ENCODE measurements around the gene LARP6.
"Not testable (repeated sequence)": the region's sequence is repeated elsewhere in the genome, so short reads cannot be mapped to it uniquely, and the experiment has no call there.

LARP6 gene

DNA sequence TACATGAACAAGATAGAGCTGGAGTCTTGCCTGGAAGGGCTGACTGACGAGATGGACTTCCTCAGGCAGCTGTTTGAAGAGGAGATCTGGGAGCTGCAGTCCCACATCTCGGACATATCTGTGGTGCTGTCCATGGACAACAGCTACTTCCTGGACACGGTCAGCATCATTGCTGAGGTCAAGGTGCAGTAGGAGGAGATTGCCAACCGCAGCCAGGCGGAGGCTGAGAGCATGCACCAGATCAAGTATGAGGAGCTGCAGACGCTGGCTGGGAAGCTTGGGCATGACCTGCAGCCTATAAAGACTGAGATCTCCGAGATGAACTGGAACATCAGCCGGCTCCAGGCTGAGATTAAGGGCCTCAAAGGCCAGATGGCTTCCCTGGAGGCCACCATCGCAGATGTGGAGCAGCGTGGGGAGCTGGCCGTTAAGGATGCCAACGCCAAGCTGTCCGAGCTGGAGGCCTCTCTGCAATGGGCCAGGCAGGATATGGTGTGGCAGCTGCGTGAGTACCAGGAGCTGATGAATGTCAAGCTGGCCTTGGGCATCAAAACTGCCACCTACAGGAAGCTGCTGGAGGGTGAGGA is 5.5 kb upstream of the LARP6 start:
- no peak for DNase-seq

DNA sequence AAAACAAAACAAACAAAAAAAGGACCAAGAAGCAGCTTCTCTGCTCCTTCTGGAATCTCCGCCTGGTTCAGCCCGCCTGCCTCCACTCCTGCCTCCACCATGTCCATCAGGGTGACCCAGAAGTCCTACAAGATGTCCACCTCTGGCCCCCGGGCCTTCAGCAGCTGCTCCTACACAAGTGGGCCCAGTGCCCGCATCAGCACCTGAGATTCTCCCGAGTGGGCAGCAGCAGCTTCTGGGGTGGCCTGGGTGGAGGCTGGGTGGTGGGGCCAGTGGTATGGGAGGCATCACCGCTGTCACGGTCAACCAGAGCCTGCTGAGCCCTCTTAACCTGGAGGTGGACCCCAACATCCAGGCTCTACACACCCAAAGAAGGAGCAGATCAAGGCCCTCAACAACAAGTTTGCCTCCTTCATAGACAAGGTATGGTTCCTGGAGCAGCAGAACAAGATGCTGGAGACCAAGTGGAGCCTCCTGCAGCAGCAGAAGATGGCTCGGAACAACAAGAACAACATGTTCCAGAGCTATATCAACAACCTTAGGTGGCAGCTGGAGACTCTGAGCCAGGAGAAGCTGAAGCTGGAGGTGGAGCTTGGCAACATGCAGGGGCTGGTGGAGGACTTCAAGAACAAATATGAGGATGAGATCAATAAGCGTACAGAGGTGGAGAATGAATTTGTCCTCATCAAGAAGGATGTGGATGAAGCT is 4.8 kb upstream of the LARP6 start:
- not testable (repeated sequence) for DNase-seq

DNA sequence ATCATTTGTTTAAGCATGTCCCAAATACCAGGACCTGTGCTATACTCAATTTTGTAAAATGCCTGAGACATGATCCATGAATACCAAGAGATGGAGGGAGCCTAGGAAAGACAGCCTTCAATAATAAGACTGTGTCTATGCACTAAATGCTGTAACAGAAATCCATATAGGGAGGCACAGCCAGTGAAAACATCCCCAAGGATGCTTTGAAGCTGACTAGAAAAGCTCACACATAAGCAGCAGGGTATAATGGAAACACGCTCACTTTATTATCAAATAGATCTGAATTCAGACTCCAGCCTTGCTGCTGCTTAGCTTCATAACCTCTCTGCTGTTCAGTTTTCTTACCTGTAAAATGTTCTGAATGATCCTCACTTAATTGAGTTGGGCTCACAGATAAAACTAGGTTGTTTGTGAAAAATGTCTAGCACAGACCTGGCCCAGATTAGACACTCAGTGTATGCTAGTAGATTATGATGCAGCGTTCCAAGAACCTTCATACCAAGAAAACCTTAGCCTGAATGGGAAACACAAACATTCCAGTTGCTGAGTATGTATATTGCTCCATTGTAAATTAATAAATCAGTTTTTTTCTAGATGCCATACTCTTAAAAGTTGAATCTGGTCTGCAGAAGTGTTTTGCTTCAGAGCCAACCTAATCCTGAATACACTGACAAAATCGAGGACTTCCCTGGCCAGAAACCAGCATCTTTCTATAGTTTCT is 3.8 kb upstream of the LARP6 start:
- no peak for DNase-seq

DNA sequence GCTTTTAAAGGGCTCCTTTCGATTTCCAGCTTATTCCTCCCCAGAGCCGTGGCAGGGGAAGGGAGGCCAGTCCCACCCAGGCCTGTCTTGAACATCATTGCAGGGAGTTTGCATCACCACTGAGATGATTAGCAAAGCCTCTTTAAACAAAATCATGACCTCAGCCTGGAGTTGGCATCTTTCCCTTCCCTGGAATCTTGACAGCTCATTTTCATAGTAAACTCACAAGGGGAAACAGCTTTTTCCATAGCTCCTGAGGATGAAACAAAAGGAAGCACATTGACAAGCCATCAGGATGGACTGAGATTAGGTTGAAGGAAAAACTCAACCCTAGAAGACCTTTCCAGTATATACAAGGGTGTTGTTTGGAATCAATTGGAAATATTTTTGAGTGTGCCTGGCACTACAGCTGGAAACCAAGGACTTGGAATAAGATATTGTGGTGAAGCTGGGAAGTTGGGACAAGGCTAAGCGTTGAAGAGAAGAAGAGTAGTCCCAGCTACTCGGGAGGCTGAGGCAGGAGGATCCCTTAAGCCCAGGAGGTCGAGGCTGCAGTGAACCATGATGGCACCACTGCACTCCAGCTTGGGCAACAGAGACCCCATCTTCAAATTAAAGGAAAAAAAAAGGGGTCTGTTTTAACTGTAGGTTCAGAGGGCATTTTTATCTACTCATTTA is 3.1 kb upstream of the LARP6 start:
- peak in 16 of 56 donors; percentile 23 to 73 (median 38) for DNase-seq

DNA sequence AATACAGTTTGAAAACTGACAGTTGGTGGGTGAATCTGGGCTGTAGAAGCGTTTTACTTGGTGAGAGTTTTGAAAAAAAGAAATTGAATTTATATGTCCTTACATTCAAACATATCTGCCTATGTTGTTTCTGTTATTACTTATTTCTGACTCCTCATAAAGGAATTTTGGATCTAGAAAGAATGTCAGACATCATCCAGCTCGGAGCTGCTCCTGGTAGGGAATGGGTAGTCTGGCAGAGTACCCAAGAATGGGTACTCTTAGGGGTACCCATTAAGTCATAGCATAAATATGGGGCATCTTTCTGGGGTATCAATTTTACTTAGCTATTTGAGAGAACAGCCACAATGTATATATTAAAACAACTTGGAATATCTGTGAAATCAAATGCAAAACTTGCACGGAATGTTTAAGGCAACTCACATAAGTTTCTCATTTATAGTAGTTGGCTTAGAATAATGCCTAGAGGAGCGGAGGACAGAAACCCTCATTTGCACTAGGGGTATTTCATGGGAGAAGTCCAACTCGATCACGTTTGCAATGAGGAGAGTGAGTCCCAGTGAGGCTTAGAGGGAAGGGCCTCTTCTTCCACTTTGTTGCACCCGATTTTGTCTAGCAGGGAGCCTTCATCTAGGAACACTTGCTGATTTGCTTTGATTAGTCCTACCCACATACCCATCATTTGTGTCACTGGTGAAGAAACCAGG is 2.4 kb upstream of the LARP6 start:
- no peak for DNase-seq

DNA sequence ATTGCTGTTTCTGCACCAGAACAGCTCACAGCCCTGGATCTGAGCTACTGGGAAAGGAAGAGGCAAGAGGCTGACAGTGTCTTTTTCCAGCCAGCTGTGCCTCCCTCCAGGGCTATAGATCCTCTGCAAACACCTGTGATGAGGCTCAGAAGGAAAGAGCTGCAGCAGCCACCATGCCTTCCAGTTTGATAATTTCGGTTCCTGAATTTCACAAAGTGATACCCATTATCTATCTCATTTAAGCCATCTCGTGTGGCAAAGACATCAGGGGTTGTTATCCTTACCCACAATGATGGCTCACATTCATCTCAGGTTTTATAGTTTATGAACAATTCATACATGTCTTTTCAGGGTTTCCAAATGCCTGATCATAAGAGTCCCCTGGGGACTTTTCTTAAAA is 1.8 kb upstream of the LARP6 start:
- DNase-seq, result no peak

DNA sequence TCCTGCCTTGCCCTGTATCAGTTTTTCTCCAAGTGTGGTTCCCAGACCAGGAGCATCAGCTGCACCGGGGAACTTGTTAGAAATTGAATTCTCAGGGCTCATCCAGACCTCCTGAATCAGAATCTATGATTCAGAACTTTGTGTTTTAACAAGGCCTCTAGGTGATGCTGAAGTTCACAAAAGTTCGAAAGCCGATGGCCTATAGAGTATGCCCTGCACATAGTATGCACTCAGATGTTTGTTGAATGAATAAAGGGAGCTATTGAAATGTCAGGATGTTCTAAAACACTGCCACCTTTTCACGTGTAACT is 664 bp upstream of the LARP6 start:
- peak in 2 of 56 donors; percentile 43 to 67 for DNase-seq

DNA sequence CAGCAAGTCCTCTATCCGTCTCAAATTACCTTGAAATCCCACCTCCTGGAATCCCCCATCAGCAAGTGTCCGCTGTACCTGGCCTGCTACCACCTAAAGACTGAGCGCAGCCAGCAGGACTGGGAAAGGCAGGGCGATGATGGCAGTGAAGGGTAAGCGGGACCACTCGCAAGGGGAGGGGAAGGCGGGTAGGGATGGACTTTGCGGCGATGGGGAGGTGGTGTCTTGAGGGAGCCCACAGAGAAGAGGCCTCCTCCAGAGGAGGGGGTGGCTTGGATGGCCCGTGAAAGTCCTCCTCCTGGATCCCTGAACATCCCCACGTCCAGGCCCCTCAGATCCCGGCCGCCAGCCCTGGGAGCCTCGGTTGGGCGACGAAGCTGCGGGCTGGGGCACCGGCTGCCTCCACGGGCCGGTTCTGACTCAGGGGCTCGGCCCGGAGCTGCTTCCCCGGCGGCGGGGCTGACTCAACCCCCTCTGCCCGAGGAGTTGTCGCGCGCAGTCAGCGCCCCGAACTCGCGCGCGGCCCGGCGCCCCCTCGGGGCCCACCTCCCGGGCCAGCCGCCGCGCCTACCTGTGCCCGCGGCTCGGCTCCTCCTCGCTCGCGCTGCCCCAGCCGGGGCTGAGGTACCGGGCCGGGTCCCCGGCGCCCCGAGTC is 512 bp downstream of the LARP6 start:
- peak in 14 of 56 donors; percentile 21 to 67 (median 50) for DNase-seq

DNA sequence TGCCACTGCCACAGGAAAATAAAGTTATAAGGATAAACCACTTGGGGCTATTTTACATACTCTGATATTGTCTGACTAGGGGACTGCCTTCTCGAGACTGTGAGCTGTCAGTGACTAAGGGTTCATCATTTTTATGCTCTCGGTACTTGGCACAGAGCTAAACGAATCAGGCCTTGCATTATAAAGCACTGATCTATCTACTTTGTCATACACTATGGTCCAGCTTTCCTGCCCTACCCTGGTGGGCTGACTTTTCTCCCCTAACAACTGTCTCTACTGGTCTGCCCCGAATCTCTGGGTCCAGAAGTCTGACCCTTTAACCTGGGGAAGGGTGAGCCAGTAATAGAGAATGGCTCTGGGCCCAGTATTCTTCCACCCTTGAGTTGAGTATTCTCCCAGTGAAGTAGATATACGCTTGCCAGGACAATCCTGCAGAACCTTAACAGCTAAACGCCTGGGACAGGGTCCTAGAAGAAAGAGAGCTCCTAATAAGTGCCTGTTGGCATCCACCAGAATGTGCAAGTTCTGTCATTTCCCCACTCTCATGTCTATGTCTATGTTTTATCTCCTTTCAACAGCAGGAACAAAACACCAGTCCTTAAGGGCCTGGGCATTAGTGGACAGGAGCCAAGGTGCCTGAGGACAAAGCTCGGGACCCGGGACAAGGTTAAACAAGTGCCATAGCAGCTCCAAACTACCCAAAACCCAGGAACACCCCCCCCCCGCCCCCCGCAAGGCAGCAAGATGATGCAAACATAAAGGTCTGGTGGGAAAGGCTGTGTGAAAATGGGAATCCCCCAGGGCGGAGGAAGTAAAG is 1.2 kb downstream of the LARP6 start:
- DNase-seq, result peak in 3 of 56 donors; percentile 52 to 58 (median 58)

DNA sequence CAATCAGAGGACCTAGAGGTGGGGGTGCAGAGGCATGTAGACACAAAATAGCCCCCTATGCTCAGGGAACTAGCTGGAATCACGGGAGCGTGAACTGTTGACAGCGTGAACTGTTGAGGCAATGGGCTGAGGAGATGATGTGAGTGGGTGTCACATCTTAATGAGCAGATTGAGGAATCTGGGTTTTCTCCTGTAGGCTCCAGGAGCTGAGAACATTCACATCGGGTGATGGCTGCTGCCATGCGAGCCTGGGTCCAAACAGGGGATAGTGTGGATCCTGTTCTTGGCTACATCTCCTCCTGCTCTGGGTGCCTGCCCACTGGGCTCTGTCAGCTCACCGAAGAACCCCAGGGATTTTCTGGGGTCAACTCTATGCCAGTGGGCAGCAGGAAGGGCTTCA is 2.1 kb downstream of the LARP6 start:
- no peak for DNase-seq

DNA sequence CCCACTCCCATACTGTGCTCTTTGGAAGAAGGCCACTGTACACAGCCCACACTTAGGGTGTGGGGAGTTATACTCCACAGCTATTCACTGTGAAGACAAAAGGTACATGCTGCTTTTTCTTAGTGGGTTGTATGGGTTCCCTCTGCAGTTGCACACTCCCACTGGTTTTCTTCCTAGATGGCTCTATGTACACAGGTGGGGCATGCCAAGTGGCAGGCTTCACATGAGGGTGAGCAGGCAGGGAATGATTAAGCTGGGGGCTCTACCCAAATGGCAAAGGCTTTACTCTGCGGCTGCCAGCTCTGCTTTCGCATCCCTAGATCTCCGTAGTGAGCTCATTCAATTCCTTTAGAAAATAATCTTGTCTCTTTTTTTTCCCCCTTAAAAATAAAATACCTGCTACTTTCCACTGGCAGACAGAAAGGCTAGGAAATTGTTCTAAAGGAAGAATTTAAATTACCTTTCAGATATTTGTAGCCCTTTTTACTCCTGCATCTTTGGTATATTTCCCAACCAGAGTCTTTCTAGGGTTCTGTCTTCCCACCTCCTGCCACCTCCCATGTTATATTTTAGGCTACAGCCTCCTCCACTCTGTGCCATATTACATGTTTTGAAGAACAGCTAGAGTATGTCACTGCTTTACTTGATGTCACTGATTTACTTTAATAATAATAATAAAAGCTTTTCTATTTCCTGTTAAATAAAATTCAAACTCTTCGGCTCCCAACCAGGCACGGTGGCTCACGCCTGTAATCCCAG is 8.2 kb downstream of the LARP6 start:
- DNase-seq, result no peak

DNA sequence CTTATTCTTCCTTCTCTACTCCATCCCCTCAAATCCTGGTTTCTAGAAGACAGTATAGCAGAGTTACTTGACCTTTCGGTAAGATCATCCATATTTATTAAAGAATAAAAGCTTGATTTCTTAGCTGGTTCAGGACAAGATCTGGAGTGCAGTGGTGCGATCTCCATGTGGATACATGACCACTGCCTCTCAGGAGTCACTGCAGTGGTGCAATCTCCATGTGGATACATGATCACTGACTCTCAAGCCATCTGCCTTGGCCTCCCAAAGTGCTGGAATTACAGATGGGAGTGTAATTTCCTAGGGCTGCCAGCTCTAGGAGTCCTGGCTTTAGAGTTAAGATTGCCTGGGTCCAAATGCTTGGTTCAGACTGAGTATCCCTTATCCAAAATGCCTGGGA is 16.5 kb downstream of the LARP6 start:
- DNase-seq, result no peak

DNA sequence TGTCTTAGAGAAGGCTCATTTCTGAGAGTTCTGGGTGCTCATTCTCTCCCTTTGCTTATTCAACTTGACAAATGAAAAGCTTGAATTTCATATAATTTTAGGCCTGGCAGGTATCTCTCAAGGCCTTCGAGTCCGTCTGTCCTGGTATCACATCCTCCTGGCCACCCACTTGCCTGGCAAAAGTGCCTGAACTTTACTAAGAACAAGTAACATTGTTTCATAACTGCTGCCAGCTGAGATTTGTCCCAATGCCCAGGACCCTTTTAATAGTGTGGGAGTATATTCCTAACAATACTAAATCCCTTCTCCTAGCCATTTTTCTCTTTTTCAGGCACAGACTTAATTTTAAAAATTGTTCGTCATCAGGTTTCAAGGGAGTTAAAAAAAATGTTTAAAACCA is 18.1 kb downstream of the LARP6 start:
- DNase-seq, result no peak

DNA sequence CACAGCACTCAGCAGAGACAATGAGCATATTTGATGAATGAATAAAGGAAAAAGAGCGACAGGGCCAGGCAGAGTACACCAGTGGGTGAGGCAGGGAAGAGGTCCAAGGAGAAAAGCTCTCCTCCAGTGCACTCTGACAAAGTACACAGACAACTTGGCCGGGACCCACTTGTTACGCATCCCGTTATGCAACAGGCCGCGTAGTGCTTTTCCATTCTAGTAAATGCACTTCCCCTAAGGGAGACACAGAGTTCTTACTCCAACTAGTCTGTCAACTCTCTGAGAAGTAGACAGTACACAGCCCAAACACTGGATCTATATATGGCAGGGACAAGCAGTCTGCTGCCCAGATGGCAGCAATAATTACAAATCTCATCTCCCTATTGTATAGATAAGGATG is 18.5 kb downstream of the LARP6 start:
- no peak for DNase-seq

DNA sequence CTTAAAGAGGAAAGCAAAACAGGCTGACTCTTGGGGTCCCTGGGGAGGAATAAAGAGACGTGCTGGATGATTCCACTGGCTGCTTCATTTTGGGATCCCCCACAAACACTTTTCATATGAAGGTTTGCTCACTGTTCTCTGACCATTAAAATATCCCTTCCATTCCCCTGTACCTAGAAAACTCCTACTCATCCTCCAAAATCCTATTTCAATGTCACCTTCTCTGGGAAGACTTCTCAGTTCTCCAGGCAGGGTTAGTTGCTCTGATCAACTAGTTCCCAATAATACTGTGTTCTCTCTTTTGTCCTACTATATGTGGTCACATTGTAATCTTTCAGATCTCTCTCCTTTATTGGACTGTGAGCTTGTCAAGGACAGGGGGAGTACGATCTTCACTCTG is 19.0 kb downstream of the LARP6 start:
- no peak for DNase-seq

DNA sequence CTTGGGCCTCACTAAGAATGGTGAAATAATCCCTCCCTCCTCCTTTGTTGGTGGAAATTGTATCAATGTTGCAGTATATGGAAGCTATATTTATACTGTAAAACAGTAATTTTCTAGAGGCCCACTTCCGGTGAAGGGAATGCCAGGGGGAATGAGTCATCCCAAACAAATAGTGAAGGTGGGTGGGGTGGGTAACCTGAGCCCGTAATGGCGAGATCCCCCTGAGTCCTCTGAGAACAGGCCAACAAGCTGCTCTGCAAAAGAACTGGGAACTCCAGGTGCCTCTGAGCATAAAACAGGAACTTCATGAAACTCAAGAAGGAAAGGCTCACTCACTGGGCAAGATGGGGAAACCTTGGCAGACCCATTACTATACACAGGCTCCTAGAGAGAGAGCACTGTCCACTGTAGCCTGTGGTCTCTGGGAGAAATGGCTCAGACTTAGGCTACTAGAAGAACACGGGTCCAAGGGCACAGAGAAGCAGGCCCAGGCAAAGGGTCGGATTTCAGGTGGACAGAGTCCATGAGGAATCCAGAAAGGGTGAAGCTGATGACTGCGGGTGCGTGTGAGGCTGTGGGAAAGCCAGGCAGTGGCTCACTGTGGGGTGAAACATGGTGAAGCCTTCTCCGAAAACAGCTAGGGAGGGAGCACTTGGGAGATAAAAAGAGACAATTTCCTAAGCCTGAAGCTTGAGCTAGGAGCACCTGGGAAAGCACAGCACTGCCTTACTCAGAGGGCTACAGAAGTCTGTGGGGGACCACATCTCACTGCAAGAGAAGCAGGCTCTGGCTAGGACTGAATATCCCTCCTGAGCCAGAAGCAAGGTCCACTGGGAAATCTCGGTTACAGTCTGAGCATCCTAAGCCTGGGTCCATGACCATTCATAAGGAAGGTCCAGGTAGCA is 19.8 kb downstream of the LARP6 start:
- no peak for DNase-seq

DNA sequence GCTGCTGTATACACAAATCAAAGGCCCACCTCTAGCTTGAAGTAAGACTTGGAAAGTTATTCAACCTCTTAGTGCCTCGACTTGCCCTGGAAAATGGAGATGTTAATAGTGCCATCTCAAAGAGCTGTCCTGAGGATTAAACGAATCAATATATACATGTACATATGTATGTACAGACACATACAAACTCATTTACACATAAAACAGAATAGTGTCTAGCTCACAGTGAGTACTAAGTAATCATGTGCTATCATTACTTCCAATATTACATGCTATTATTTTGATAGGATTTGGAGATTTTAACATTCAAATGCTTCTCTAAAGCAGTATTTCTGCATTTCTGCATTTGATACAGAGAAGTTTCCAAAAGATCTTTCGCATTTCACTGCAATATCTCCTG is 20.5 kb downstream of the LARP6 start:
- no peak for DNase-seq

DNA sequence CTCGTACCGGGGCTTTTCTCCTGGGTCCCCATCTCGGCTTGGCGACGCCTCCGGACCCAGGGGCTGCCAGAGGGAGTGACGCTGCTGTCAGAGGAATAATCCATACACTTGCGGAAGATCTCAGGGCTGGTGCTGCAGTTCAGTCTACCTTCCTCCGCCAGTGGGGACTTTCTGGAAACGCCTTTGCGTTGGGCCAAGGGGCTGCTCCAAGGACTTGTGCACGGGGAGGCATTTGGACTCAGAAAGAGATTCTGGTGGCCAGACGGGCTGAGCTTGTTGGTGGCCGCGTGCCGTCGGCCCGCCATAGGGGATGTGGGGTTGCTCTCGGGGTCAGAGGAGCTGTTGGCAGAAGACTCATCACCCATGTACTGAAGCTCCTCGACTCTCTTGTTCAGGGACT is 21.8 kb downstream of the LARP6 start:
- DNase-seq, result no peak

Measured in amygdala (tissue), 56 donors.